MM.1S (cell line): ENCODE results near the gene THRA.

ENCODE experiments used
- DNase-seq: peaks from one replicate; pipeline ENCODE4 v3.0.0-alpha.2; 2015
- H2AFZ ChIP-seq: fragments of 300-600 bp; sonication (generic); 2 replicates; pipeline ENCODE4 v1.6.0; 2016; ENCODE audit warnings: antibody characterized with exemption, low read length
- H3F3A ChIP-seq: fragments of 300-600 bp; sonication (generic); 2 replicates; pipeline ENCODE4 v1.6.1; 2016; ENCODE audit warnings: mild to moderate bottlenecking, antibody characterized with exemption, low read length, moderate library complexity, mixed read lengths; ENCODE audit not compliant: insufficient read depth
- H3K27ac ChIP-seq: fragments of 300-600 bp; sonication (generic); 2 replicates; pipeline ENCODE4 v1.5.1; 2016; ENCODE audit warnings: mild to moderate bottlenecking, low read length
- H3K27me3 ChIP-seq: fragments of 300-600 bp; sonication (generic); replicated peaks from 2 replicates; pipeline ENCODE4 v1.6.0; 2016; ENCODE audit warnings: low read length; ENCODE audit not compliant: insufficient read depth
- H3K36me3 ChIP-seq: fragments of 300-600 bp; sonication (generic); replicated peaks from 2 replicates; pipeline ENCODE4 v1.6.1; 2016; ENCODE audit warnings: mild to moderate bottlenecking, low read length, mixed read lengths; ENCODE audit not compliant: insufficient read depth
- H3K4me1 ChIP-seq: fragments of 300-600 bp; sonication (generic); 2 replicates; pipeline ENCODE4 v1.6.1; 2016; ENCODE audit warnings: low read length, mixed read lengths
- H3K4me2 ChIP-seq: fragments of 300-600 bp; sonication (generic); 2 replicates; pipeline ENCODE4 v1.6.0; 2016; ENCODE audit warnings: low read depth, low read length
- H3K4me3 ChIP-seq: fragments of 300-600 bp; sonication (generic); 2 replicates; pipeline ENCODE4 v1.5.1; 2016; ENCODE audit warnings: low read length, mixed read lengths
- H3K79me2 ChIP-seq: fragments of 300-600 bp; sonication (generic); 2 replicates; pipeline ENCODE4 v1.6.1; 2016; ENCODE audit warnings: mixed run types, low read length, mixed read lengths
- H3K9ac ChIP-seq: fragments of 300-600 bp; sonication (generic); 2 replicates; pipeline ENCODE4 v1.6.1; 2016; ENCODE audit warnings: low read length, mixed read lengths
- H3K9me2 ChIP-seq: fragments of 300-600 bp; sonication (generic); replicated peaks from 2 replicates; pipeline ENCODE4 v1.6.1; 2016; ENCODE audit warnings: mild to moderate bottlenecking, low read length, mixed read lengths; ENCODE audit not compliant: insufficient read depth
- H3K9me3 ChIP-seq: fragments of 300-600 bp; sonication (generic); replicated peaks from 2 replicates; pipeline ENCODE4 v1.6.1; 2016; ENCODE audit warnings: mild to moderate bottlenecking, low read length, mixed read lengths; ENCODE audit not compliant: insufficient read depth
- H4K20me1 ChIP-seq: fragments of 300-600 bp; sonication (generic); 2 replicates; pipeline ENCODE4 v1.6.1; 2016; ENCODE audit warnings: mild to moderate bottlenecking, low read length, moderate library complexity, mixed read lengths; ENCODE audit not compliant: insufficient read depth
- EZH2 ChIP-seq: fragments of 300-600 bp; sonication (generic); optimal IDR thresholded peaks from 2 replicates; pipeline ENCODE3; 2017; ENCODE audit warnings: low read depth, mild to moderate bottlenecking, antibody characterized with exemption, low read length, mixed read lengths
- EZH2phosphoT487 ChIP-seq: fragments of 300-600 bp; sonication (generic); IDR thresholded peaks from 2 replicates; pipeline ENCODE4 v1.6.1; 2018; ENCODE audit warnings: antibody characterized with exemption, low read length
- TF ChIP-seq, protein P1 (sequence below): fragments of 300-600 bp; sonication (generic); IDR thresholded peaks from 2 replicates; pipeline ENCODE4 v1.5.1; 2016; ENCODE audit warnings: antibody characterized with exemption, low read length, mixed read lengths

Gene THRA

DNA sequence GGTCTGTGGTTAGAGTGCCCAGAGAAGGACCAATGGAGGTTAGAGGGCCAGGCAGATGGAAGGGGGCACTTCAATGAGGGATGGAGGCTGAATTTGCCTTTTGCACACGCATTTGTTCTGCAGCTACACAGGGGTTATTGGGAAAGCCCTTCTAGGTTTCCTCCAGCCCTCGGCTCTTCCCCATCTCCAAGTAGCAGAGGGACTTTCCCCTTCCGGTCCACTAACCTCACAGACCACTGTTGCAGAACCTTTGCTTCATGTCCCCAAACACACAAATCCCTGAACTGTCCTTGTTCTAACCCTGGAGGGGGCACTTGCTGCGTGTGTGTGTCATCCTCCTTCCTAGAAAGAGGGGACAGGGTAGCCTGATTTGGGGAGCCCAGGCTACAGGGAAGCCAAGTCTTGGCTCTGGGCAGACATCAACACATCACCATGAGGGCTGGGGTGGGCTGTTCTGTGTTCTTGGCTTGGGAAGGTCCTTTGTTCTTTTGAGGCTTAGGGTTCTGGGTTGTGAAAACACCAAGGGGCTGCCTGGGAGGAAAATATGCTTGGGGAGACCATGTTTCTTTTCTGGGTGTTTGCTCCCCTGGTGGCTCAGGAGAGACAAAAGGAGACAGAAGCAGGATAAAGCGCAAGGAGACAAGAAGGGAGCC, 44.9 kb downstream of the THRA start:
- no peak for DNase-seq
- no peak for TF ChIP-seq EZH2
- TF ChIP-seq, protein P1, sequence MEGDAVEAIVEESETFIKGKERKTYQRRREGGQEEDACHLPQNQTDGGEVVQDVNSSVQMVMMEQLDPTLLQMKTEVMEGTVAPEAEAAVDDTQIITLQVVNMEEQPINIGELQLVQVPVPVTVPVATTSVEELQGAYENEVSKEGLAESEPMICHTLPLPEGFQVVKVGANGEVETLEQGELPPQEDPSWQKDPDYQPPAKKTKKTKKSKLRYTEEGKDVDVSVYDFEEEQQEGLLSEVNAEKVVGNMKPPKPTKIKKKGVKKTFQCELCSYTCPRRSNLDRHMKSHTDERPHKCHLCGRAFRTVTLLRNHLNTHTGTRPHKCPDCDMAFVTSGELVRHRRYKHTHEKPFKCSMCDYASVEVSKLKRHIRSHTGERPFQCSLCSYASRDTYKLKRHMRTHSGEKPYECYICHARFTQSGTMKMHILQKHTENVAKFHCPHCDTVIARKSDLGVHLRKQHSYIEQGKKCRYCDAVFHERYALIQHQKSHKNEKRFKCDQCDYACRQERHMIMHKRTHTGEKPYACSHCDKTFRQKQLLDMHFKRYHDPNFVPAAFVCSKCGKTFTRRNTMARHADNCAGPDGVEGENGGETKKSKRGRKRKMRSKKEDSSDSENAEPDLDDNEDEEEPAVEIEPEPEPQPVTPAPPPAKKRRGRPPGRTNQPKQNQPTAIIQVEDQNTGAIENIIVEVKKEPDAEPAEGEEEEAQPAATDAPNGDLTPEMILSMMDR, result no peak
- TF ChIP-seq EZH2phosphoT487, result no peak
- no peak overlapping the region for H2AFZ ChIP-seq
- H3K9ac ChIP-seq, result no peak overlapping the region
- no peaks in the 10 kb centered on the region for H3K79me2 ChIP-seq
- no peaks in the 10 kb centered on the region for H3K9me2 ChIP-seq
- H3K27me3 ChIP-seq, result no peaks in the 10 kb centered on the region
- no peaks in the 10 kb centered on the region for H3K9me3 ChIP-seq
- H3K36me3 ChIP-seq, result no peaks in the 10 kb centered on the region
- no peak overlapping the region for H3K27ac ChIP-seq
- no peak overlapping the region for H3K4me3 ChIP-seq
- no peak overlapping the region for H3K4me2 ChIP-seq
- H3K4me1 ChIP-seq, result peaks cover 54% of the 10 kb centered on the region
- no peaks in the 10 kb centered on the region for H4K20me1 ChIP-seq
- H3F3A ChIP-seq, result peaks cover 22% of the 10 kb centered on the region

DNA sequence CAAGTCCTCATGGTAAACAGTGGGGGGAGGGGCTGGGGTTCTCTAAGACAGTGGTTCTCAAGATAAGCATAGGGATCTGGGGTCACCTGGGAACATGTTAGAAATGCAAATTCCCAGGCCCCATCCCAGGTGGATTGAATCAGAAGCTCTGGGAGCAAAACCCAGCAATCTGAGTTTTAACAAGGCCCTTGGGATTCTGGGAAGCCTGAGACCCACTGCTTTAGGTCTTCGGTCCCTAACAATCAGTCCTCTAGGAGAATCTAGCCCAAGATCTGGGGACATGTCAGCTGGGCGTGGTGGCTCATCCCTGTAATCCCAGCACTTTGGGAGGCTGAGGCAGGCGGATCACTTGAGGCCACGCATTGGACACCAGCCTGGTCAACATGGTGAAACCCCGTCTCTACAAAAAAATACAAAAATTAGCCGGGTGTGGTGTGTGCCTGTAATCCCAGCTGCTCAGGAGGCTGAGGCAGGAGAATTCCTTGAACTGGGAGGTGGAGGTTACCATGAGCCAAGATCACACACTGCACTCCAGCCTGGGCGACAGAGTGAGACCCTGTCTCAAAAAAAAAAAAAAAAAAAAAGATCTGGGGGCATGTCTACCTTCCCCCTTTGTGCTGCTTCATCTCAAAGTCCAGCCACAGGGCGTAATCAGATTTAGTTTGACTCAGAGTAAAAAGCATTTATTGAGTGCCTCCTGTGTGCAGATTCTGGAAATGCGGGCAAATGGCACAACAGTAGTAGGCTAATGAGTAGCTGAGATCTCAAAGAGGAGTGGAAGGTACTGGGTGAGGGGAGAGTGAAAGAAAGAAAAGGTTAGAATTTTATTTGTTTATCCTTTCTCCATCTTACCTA, 46.4 kb downstream of the THRA start:
- Histone ChIP-seq H3K9ac (no peak overlapping the region), H4K20me1 (no peaks in the 10 kb centered on the region), H3K27me3 (no peaks in the 10 kb centered on the region), H3K9me3 (no peaks in the 10 kb centered on the region), H2AFZ (no peak overlapping the region), H3K36me3 (no peaks in the 10 kb centered on the region), H3K4me1 (peaks cover 51% of the 10 kb centered on the region), H3K4me2 (no peak overlapping the region), H3F3A (peaks cover 7% of the 10 kb centered on the region; the same call in 1 of the 2 replicates), H3K79me2 (no peaks in the 10 kb centered on the region), H3K27ac (no peak overlapping the region), H3K4me3 (no peak overlapping the region), H3K9me2 (no peaks in the 10 kb centered on the region)
- TF ChIP-seq, protein P1, result no peak
- TF ChIP-seq EZH2, result no peak
- TF ChIP-seq EZH2phosphoT487, result no peak
- DNase-seq, result peak; percentile 26

DNA sequence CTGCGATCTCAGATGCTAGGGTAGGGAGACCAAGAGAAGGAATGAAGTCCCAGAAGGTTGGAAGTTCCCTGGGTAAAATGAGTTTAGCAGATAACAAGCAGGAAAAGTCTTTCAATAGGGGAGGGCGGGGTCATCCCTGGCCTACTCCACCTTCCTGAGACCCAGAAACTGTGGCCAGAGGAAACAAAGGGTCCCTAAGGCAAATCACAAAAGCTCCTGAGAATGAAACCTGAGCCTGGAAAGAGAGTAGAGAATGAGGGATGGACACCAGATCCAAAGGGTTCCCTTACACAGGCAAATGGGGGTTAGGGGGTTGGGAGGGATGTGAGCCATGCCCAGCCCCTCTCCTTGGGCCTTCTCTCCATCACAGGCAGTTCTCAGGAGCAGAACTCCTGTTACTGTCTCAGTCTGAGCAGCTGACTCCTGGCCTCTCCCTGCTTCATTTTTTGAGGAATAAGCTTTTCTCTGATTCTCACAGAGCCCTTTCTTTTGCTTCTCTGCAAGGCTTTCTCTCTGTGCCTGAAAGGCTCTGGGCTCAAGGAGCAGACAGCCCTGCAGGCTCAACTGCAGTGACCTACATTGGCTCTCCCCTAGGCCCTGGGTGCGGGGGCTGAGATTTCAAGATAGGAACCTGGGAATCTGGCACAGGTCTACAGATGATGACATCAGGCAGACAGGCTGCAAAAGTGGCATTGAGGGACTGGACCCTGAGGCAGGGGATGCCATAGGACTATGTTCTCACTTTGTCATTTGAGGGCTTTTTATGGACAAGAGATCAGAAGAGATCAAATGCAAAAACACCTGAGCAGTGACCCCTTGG, 47.5 kb downstream of the THRA start:
- no peak overlapping the region for H3K27ac ChIP-seq
- no peak for TF ChIP-seq EZH2
- TF ChIP-seq, protein P1, result no peak
- TF ChIP-seq EZH2phosphoT487, result no peak
- H3K4me3 ChIP-seq, result no peak overlapping the region
- 0 out of 2 replicates have a peak, but pooled peaks cover 2% of the 10 kb centered on the region for H3F3A ChIP-seq
- no peaks in the 10 kb centered on the region for H3K36me3 ChIP-seq
- H3K4me2 ChIP-seq, result no peak overlapping the region
- H4K20me1 ChIP-seq, result no peaks in the 10 kb centered on the region
- H3K9me2 ChIP-seq, result no peaks in the 10 kb centered on the region
- no peaks in the 10 kb centered on the region for H3K9me3 ChIP-seq
- H2AFZ ChIP-seq, result no peak overlapping the region
- H3K79me2 ChIP-seq, result no peaks in the 10 kb centered on the region
- H3K27me3 ChIP-seq, result no peaks in the 10 kb centered on the region
- no peak for DNase-seq
- H3K4me1 ChIP-seq, result peaks cover 41% of the 10 kb centered on the region
- H3K9ac ChIP-seq, result no peak overlapping the region
